Endometrial microvascular endothelial cells (primary cell): ENCODE measurements around the gene DAG1. TPM values are rescaled to one million over a fixed set of nuclear protein-coding genes. Genes with fewer than 3 reads are reported as not detected.

Source experiments
- total RNA-seq: library from RNA; depleted of rRNA; stranded (reverse); fragments of >200 nt; gene quantifications from one replicate; pipeline ENCODE4 v1.2.3, GENCODE V29; 2015; ENCODE audit errors: inconsistent ontology term

Gene DAG1
- total RNA-seq, 1 donor from 2014 or later: 107 TPM

Other genes with a start within 250 kb of the DAG1 start
- 0.74 TPM for gene C3orf62, start 193.0 kb upstream of the DAG1 start, total RNA-seq
- gene USP4, start 130.2 kb upstream of the DAG1 start, total RNA-seq: 16.7 TPM
- gene GPX1, start 111.9 kb upstream of the DAG1 start, total RNA-seq: 644 TPM
- gene RHOA, start 58.3 kb upstream of the DAG1 start, total RNA-seq: 730 TPM
- gene TCTA, start 57.8 kb upstream of the DAG1 start, total RNA-seq: 32.3 TPM
- gene AMT, start 47.8 kb upstream of the DAG1 start, total RNA-seq: not detected
- gene NICN1, start 40.9 kb upstream of the DAG1 start, total RNA-seq: 6.3 TPM
- gene BSN, start 84.2 kb downstream of the DAG1 start, total RNA-seq: 0.09 TPM
- 106 TPM for gene APEH, start 204.1 kb downstream of the DAG1 start, total RNA-seq
- gene MST1, start 219.2 kb downstream of the DAG1 start, total RNA-seq: 1.1 TPM
- 22.4 TPM for gene RNF123, start 219.3 kb downstream of the DAG1 start, total RNA-seq
- 2.4 TPM for gene AMIGO3, start 249.4 kb downstream of the DAG1 start, total RNA-seq